Sigmoid colon (tissue), 4 donors: ENCODE data around the gene GABBR2.

Source experiments
- EP300 ChIP-seq, 4 donors: sonication (generic); formaldehyde crosslinking; IDR thresholded peaks; one replicate each; pipeline ENCODE4 v1.6.1; 2017; ENCODE audit warnings: antibody characterized with exemption in 4 of 4
- POLR2A ChIP-seq, 2 donors: fragments of 450-650 bp; IDR thresholded peaks; one replicate each; pipeline ENCODE4 v1.6.1; 2016; ENCODE audit warnings: antibody characterized with exemption in 2 of 2, mild to moderate bottlenecking in 2 of 2, moderate library complexity in 2 of 2
- POLR2AphosphoS5 ChIP-seq, 4 donors: sonication (generic); formaldehyde crosslinking; IDR thresholded peaks; one replicate each; pipeline ENCODE4 v1.6.1; 2017; ENCODE audit warnings: antibody characterized with exemption in 4 of 4
- TF ChIP-seq, protein P1 (sequence below), 4 experiments: fragments of 450-650 bp in 3 of 4; fragments of 200-600 bp in 1 of 4; IDR thresholded peaks; one replicate each; pipeline ENCODE4 v1.5.1; 2016 to 2019; ENCODE audit warnings: antibody characterized with exemption in 4 of 4, mild to moderate bottlenecking in 3 of 4, moderate library complexity in 2 of 4

GRCh38 chr9:98373609-98374008 lies 335.1 kb downstream of the GABBR2 start:
- TF ChIP-seq, protein P1, sequence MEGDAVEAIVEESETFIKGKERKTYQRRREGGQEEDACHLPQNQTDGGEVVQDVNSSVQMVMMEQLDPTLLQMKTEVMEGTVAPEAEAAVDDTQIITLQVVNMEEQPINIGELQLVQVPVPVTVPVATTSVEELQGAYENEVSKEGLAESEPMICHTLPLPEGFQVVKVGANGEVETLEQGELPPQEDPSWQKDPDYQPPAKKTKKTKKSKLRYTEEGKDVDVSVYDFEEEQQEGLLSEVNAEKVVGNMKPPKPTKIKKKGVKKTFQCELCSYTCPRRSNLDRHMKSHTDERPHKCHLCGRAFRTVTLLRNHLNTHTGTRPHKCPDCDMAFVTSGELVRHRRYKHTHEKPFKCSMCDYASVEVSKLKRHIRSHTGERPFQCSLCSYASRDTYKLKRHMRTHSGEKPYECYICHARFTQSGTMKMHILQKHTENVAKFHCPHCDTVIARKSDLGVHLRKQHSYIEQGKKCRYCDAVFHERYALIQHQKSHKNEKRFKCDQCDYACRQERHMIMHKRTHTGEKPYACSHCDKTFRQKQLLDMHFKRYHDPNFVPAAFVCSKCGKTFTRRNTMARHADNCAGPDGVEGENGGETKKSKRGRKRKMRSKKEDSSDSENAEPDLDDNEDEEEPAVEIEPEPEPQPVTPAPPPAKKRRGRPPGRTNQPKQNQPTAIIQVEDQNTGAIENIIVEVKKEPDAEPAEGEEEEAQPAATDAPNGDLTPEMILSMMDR (IDR thresholded peaks at IDR 0.05), result no peak
- no peak for TF ChIP-seq POLR2AphosphoS5 (IDR thresholded peaks at IDR 0.05)
- TF ChIP-seq POLR2A (IDR thresholded peaks at IDR 0.05), result no peak
- TF ChIP-seq EP300 (IDR thresholded peaks at IDR 0.05), result no peak
